HG03066 (cell line): ENCODE results near the gene NEO1.

ENCODE experiments used
- ATAC-seq: cut with Tn5 transposase; IDR thresholded peaks from one replicate; pipeline ENCODE4 v1.9.1; 2021; ENCODE audit warnings: low read depth; ENCODE audit not compliant: unreplicated experiment

Gene NEO1

DNA sequence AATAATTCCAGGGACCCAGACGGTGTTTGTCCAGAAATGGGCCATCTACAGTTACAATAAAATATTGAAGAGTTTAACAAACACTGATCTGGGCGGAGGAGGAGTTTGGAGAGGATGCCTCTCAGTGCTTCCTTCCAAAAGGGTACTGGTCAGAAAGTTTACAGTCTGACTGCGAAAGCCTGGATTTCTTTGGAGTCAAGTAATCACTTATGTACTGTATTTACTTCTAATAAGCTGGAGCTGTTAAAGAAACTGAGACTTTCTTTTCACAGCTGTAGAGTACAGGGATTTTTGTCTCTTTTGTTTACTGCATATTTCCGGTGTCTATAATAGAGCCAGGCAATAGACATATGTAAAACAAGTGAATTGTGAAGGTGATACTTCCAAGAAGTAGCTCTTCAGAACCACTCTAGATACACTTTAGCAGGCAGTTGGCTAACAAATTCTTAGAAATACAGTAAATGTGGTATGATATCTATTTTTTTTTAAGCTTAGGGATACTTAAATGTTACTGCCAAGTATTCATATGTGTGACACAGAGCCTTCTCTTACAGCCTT is 22.1 kb upstream of the NEO1 start:
- ATAC-seq, result no peak

DNA sequence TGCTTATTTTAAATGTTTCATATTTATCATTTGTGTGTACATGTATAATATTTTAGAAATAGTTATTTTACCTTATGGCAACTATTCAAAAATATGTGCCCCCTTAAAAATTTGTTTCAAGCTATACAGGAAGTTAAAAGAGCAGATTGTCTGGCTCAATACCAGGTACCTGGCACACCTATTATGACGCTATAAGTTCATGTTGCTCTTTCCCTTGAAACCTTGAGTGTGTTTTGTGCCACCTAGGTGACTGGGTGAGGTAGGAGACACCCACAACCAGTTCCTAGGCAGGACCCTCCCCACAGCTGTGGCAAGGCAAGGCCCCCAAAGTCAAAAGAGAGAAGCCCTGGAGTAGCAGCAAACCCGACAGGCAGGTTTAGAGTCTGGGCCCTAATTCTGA is 20.6 kb upstream of the NEO1 start:
- ATAC-seq, result no peak

DNA sequence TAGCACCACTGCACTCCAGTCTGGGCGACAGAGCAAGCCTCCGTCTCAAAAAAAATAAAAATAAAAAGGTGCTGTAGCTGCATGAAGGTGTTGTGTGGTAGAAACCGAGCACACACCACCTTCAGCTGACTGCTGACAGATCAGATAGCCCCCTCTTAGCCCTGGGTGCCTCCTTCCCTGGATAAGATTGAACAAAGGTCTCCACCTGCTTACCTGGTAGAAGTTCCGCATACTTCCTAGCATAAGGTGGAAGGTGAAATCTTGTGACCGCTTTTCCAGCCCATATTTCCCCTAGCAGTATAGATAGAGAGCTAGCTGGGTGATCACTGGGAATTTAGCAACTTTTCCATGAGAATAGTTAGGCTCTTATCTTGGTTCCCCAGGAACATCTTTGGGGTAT is 18.7 kb upstream of the NEO1 start:
- no peak for ATAC-seq

DNA sequence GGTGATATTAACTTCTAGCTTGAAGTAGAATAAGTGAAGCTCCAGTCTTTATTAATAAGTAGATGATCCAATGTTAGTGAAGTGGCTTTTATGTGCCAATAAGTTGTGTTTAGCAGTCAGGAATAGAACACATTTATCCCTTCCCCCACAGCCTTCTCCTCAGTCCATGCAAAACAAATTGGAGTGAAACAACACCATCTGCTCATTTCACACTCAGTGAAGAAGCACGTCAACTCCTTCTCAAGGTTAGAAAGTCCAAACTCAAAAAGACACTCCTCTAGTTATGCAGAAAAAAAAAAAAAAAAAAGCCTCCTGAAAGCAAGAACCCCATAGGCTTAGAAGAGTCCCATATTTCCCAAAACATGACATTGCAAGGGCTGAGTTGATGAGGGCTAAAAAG is 18.0 kb upstream of the NEO1 start:
- no peak for ATAC-seq

DNA sequence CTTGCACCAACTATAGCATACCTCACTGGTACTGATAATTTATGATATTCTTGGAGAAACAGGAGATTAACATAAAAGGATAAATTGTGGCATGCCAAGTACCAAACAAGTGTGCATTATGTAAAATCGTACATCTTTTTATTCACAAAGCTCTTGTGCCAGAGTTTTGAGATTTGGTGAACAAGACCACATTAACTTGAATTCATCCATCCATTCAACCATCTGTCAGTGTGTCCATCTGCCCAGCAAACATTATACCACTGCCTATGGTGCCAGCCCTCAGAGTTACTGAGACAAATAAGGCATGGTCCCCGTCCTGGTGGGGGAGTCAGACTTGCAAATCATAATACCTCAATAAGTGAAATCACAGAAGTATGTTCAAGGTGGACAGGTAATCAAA is 17.0 kb upstream of the NEO1 start:
- no peak for ATAC-seq

DNA sequence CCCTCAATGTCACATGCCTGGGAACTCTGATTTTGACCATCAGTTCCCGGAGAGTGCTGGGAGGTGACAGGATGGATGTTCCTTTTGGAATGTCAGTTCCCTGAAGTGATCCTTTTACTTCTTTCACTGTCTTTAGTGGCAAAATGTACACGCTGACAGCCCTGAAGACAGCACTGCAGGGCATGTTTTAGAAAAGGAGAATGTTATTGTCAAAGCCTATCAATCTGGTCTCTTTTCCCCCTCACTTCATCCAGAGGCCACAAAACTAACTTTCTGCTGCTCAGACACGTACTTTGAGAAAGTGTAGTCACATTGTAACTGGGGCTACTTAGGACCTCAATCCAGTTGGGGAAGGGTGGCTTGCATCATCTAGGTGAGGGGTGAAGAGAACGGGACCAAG is 14.0 kb upstream of the NEO1 start:
- ATAC-seq, result no peak

DNA sequence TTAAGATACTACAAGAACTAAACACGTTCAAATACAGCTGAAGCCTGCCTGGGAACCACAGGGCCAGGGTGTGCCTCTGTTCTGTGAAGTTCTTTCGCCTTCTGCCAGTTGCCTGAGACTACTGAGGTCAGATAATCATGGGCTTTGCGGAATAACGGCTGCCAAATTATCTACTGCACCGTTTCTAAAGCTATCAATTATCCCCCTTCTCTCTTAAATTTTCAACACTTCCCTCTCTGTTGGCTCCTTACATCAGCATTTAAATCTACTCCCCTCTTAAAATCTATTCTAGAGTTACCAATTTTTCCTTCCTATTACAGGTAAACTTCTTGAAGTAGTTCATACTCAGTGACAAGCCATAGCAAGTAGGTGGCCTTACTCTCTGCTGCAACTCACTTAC is 6.2 kb upstream of the NEO1 start:
- ATAC-seq, result no peak

DNA sequence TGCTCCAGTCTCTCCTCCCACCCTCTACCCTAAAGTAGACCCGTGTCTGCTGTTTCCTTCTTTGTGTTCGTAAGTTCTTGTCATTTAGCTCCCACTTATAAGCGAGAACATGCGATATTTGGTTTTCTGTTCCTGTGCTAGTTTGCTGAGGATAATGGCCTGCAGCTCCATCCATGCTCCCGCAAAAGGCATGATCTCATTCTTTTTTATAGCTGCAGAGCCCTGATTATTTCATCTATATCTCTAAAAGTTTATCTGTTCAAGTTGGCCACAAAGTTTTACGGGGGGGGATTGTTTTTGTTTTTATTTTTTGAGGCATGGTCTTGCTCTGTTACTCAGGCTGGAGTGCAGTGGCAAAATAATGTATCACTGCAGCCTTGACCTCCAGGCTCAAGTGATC is 4.4 kb upstream of the NEO1 start:
- ATAC-seq, result no peak

DNA sequence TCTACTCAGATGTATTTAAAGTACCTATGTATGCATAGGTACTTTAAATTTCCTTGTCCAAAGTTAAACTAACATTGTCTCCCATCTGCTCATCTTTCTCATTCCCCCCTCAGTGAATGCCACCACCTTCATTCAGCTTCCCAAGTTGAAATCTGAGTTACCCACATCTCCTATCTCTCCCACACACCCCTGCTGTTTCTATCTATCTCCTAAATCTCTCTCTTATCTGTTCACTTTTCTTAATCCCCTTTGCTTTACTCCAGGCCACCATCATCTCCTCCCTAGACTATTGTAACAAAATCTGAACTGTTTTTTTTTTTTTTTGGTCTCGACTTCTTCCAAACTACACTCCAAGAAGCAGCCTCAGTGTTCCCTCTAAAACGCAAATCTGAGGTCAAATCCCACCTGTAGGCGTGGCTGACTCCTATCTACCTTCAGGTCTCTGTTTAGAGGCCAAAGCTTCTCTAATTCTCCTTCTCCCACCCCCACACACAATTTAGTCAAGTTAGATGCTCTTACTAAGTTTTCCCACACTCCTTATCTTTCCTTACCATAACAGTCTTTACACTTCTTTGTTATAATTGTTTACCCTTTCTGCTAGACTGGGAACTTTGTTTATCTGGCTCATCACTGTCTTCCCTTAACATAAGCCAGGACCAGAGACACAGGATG is 3.5 kb upstream of the NEO1 start:
- ATAC-seq, result no peak

DNA sequence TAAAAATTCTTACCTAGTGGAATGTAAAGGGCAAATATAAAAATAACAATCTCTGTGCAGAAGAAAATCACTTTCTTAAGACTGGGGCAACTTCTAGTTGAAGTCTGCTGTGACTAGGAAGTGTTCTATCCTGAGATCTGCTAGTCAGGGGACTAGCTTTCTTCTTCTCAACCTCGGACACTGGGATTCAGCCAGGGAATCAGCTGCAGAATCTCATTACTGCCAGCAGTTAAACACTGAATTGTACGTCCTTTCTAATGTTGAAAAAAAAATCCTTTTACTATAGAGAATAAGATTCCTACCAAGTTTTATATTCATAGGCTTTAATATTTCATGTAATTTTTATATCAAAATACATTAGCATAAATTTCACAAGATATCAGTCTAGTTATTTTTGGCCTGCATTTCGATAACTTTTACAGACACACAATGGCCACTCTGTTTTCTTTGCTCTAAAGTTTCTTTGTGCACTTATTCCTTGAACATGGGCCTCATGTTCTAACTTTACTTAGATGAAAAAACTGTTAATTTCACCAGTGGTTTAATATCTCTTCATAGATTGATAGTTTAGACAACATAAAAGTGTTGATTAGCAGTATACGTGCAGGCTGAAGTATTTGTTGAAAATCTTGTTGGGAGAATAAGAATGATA is 2.6 kb upstream of the NEO1 start:
- ATAC-seq, result no peak

DNA sequence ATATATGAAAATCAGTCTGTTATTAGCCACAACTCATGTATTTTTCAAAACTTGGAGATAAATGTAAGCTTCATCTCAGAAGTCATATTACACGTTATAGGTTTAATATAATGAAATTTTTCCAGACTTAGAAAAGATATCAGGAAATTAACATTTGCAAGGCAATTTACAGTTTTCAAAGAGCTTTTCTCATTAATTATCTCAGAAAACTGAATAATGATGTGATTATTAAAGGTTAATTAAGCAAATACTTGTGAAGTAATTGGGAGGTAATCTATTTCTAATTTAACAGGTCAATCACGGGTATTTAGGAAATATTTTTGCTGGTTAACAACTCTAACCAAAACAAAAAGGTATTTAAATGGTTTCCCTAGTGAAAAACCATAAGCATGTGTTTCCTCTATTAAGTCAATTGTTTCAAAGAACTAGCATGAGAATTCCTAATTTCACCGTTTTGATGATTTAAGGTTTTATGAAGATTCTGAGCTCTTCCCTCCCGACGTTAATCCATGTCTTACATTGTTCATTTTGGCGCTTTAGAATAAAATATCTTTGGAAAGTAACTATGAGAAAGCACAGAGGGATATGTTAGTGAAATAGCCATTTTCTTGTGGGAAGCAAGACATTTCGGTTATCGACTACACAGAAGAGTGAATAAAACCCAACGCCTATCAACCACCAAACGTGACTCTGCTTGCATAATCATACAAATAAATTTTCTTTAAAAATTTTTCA is 1.5 kb upstream of the NEO1 start:
- no peak for ATAC-seq

DNA sequence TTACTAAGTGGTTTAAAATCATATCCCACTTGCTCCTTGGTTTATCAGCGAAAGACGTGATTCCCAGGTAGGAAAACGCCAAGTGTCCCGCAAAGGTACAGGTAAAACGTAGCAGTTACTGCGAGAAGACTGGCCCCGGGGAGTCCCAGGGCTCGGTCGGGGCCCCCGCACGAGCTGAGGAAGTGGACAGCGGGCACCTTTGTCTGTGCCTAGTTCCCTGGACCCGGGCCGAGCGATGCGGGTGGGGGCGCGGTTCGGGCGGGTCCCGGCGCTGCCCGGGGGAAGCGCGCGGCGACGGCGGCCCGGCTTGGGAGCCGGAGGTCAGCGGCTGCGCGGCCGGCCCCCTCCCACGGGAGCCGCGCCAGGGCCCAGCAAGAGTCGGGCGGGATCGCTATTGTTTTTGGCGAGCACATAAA is 864 bp upstream of the NEO1 start:
- ATAC-seq, result no peak

DNA sequence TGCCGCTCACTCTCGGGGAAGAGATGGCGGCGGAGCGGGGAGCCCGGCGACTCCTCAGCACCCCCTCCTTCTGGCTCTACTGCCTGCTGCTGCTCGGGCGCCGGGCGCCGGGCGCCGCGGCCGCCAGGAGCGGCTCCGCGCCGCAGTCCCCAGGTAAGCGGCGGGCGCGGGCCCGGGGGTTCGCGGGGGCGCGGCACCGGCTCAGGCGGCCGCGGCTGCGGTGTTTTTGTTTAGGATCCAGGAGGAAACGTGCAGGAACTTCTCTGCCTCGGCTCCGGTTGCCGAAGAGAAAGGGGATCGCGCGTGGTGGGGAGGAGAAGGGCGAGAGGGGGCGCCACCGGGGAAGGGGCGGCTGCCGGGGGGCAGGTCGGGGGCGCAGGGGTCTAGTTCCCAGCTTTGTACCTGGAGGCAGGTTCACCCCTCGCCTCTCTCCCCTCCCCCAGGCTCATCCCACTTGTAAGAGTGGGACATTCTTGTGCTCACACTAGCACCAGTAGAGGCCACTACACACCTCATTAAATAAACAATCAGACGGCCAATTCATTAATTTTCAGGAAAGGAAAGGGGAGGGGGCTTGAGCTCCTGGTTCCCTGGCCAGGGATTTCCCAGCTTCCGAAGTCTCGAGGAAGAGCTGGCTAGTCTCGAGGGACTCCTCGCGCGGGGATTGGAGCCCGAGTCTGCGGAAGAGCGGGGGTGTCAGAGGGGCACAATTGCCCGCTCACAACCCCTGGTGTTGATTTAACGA is 562 bp downstream of the NEO1 start:
- no peak for ATAC-seq

DNA sequence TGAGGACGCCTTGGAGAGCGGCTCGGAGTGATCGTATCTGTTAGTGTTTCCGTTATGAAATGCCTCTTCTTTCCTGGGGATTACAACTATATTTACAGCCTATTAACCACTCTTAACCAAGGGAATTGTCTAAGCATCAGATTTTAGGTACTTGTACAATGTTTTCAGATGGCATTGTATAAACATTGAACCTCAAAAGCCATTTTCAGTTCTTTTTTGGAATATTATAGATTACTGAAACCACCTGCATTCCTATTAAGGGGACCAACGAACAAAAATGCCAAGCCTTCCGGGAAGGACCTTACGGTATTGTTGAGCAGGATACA is 1.1 kb downstream of the NEO1 start:
- no peak for ATAC-seq

DNA sequence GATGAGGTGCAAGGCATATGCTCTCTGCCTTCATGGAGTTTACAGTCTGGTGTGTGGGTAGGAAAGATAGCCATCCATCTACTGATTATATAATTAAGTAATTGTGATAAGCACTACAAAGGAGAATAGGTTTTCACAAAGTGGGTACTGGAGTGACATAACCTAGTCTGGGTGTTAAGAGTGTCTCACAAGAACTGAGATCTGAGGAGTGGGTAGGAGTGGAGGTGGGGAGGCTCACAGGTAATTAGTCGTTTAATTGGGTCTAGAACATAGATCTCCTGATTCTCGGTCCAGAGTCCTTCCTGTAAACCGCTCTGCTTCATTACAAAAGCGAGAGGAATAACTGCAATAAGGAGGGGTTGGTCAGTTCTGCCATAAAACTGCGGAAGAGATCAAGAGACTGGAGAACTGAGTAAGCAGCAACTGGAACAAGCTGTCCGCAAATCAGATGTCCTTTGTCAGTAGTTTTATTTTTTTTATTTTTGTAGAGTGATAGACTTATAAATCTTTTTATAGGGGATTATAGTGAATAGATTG is 2.2 kb downstream of the NEO1 start:
- ATAC-seq, result no peak

DNA sequence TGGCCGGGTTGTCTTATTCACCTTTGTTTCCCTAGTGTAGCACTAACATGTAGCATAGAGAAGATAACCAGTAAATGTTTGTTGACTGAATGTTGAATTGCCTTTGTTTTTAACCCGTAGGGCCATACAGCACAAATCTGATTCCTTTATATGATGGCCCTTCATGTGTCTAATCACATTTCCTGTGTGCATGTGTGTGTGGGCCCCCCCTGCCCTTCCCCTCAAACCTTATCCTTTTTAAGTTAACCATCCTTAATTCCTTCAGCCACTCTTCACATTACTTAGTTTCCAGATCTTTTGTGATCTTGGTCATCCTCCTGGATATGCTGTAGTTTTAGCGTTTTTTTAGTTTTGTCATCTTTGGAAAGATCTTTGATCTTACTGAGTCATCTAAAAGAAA is 4.2 kb downstream of the NEO1 start:
- no peak for ATAC-seq

DNA sequence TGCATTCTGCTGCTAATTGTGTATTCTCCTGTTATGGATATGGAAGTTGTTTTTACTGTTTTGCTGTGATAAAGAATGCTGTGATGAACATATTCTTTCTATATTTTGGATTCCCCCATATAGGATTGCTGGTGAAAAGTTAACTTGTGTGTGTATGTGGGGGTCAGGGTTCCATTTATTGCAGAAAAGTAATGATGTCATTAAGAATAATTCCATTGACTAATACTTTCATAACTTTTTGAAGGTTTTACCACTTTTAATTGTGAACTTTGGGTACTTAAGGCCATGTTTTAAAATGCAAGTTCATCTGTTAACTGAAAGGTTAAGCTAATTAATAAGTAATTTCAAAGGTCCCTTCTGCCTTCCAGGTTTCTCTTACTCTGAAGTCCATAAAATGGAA is 6.2 kb downstream of the NEO1 start:
- no peak for ATAC-seq

DNA sequence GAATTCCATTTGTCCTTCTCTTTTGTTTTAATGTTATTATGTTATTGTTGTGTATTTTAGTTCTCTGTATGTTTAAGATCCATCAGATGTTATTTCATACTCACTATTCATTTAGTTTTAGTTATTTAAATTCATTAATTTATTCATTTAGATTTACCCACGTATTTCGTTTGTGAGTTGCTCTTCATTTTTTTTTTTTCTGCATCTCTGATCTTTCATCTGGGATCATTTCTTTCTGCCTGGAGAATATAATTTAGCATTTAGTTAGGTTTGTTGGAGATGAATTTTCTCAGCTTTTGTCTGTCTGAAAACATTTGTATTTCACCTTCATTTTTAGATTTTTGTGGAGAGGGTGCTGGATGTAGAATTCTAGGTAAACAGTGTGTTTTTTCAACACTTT is 12.9 kb downstream of the NEO1 start:
- no peak for ATAC-seq

DNA sequence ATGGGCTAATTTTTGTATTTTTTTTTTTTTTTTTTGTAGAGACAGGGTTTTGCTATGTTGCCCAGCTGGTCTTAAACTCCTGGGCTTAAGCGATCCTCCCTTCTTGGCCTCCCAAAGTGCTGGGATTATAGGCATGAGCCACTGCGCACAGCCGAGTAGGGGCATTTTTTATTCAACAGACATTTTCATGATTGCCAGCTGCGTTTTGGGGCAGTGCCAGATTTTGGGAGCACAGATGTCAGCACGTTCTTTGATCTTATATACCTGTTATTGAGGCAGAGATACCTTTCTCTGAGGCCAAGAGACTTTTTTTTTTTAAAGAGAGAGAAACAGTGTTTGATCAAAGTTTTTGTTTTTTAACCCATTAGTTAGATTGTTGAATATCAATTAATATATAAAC is 16.8 kb downstream of the NEO1 start:
- ATAC-seq, result no peak

DNA sequence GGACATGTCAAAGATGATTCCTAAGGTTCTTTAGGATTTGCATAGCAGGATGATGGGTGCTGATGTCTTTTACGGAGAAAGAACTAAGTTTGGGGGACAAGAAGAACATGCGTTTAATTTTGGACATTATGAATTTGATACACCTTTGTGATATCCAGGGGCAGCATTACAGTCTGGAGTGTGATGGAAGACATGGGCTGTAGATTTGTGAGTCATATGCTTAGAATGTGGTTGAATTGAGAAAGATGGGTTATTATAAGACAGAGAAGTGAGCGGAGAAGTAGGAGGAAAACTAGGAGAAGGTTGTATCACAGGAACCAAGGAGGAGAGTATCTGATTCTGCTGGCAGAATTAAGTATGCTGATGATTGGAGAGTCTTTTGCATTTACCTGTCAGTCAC is 20.6 kb downstream of the NEO1 start:
- no peak for ATAC-seq

DNA sequence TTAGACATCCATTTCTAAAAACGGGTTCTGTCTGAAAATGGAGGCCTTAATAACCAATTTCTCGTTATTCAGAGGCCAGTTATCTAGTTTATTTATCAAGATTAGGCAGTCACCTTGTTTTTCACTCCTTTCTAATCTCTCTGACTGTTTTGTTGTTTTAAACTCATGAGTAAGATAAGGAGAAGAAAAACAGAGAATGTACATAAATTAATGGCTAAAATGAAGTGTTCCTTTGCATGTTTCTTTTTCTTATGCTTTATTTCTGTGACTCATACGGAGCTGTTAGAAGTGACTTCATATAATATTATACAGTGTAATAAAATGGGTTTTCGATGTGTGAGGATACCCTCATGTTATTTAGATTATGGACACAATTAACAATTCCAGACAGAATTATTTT is 22.0 kb downstream of the NEO1 start:
- ATAC-seq, result no peak
